ENCODE measurements around the gene BUD13.
"Not testable (repeated sequence)": the region's sequence is repeated elsewhere in the genome, so short reads cannot be mapped to it uniquely, and the experiment has no call there.

Gene BUD13

GRCh38 chr11:116808262-116809175 is 35.7 kb upstream of the BUD13 start:
- Histone ChIP-seq H3K4me1 (ENCODE audit: control insufficient read depth, insufficient read depth, low read length) (no peaks in the 10 kb centered on the region), H3K36me3 (ENCODE audit: control insufficient read depth, insufficient read depth, low read length) (no peaks in the 10 kb centered on the region), H3K27me3 (ENCODE audit: control insufficient read depth, insufficient read depth, low read length) (no peaks in the 10 kb centered on the region; the same call in 1 of the 2 replicates), H3K9me3 (ENCODE audit: control insufficient read depth, insufficient read depth, low read depth, low read length) (no peaks in the 10 kb centered on the region), H3K9ac (ENCODE audit: low read length) (no peak overlapping the region), H3K4me3 (ENCODE audit: low read depth, low read length) (no peak overlapping the region), H3K27ac (ENCODE audit: low read depth, low read length) (no peak overlapping the region)

GRCh38 chr11:116807601-116808261 is 34.9 kb upstream of the BUD13 start:
- Histone ChIP-seq H3K36me3 (ENCODE audit: control insufficient read depth, insufficient read depth, low read length) (no peaks in the 10 kb centered on the region), H3K9me3 (ENCODE audit: control insufficient read depth, insufficient read depth, low read depth, low read length) (no peaks in the 10 kb centered on the region), H3K4me3 (ENCODE audit: low read depth, low read length) (no peak overlapping the region), H3K9ac (ENCODE audit: low read length) (no peak overlapping the region), H3K27me3 (ENCODE audit: control insufficient read depth, insufficient read depth, low read length) (no peaks in the 10 kb centered on the region; the same call in 1 of the 2 replicates), H3K27ac (ENCODE audit: low read depth, low read length) (no peak overlapping the region), H3K4me1 (ENCODE audit: control insufficient read depth, insufficient read depth, low read length) (no peaks in the 10 kb centered on the region)

- H3K9me3 ChIP-seq (ENCODE audit: control insufficient read depth, insufficient read depth, low read depth, low read length), result no peaks in the 10 kb centered on the region
- H3K4me1 ChIP-seq (ENCODE audit: control insufficient read depth, insufficient read depth, low read length), result no peaks in the 10 kb centered on the region
- H3K4me3 ChIP-seq (ENCODE audit: low read depth, low read length), result no peak overlapping the region
- H3K36me3 ChIP-seq (ENCODE audit: control insufficient read depth, insufficient read depth, low read length), result no peaks in the 10 kb centered on the region
- H3K27ac ChIP-seq (ENCODE audit: low read depth, low read length), result no peak overlapping the region
- H3K27me3 ChIP-seq (ENCODE audit: control insufficient read depth, insufficient read depth, low read length), result no peaks in the 10 kb centered on the region; the same call in 1 of the 2 replicates
- H3K9ac ChIP-seq (ENCODE audit: low read length), result no peak overlapping the region
These were observed 31.2 kb upstream of the BUD13 start for GRCh38 chr11:116804001-116804400.

- not testable (repeated sequence) for H3K36me3 ChIP-seq (ENCODE audit: control insufficient read depth, insufficient read depth, low read length); H3K27me3 ChIP-seq (ENCODE audit: control insufficient read depth, insufficient read depth, low read length); H3K4me1 ChIP-seq (ENCODE audit: control insufficient read depth, insufficient read depth, low read length); H3K9me3 ChIP-seq (ENCODE audit: control insufficient read depth, insufficient read depth, low read depth, low read length); H3K4me3 ChIP-seq (ENCODE audit: low read depth, low read length); H3K9ac ChIP-seq (ENCODE audit: low read length); H3K27ac ChIP-seq (ENCODE audit: low read depth, low read length)
These were observed 28.9 kb upstream of the BUD13 start for GRCh38 chr11:116801662-116802061.

- Histone ChIP-seq H3K9me3 (ENCODE audit: control insufficient read depth, insufficient read depth, low read depth, low read length) (no peaks in the 10 kb centered on the region), H3K36me3 (ENCODE audit: control insufficient read depth, insufficient read depth, low read length) (no peaks in the 10 kb centered on the region), H3K27me3 (ENCODE audit: control insufficient read depth, insufficient read depth, low read length) (no peaks in the 10 kb centered on the region; the same call in 1 of the 2 replicates), H3K27ac (ENCODE audit: low read depth, low read length) (no peak overlapping the region), H3K9ac (ENCODE audit: low read length) (no peak overlapping the region), H3K4me1 (ENCODE audit: control insufficient read depth, insufficient read depth, low read length) (no peaks in the 10 kb centered on the region), H3K4me3 (ENCODE audit: low read depth, low read length) (no peak overlapping the region)
These were observed 27.8 kb upstream of the BUD13 start for GRCh38 chr11:116800610-116801009.

- Histone ChIP-seq H3K9me3 (ENCODE audit: control insufficient read depth, insufficient read depth, low read depth, low read length) (no peaks in the 10 kb centered on the region), H3K27me3 (ENCODE audit: control insufficient read depth, insufficient read depth, low read length) (no peaks in the 10 kb centered on the region; the same call in 1 of the 2 replicates), H3K4me3 (ENCODE audit: low read depth, low read length) (no peak overlapping the region), H3K36me3 (ENCODE audit: control insufficient read depth, insufficient read depth, low read length) (no peaks in the 10 kb centered on the region), H3K27ac (ENCODE audit: low read depth, low read length) (no peak overlapping the region), H3K4me1 (ENCODE audit: control insufficient read depth, insufficient read depth, low read length) (no peaks in the 10 kb centered on the region), H3K9ac (ENCODE audit: low read length) (no peak overlapping the region)
These were observed 25.6 kb upstream of the BUD13 start for GRCh38 chr11:116798368-116798767.

- Histone ChIP-seq H3K4me1 (ENCODE audit: control insufficient read depth, insufficient read depth, low read length) (no peaks in the 10 kb centered on the region), H3K9me3 (ENCODE audit: control insufficient read depth, insufficient read depth, low read depth, low read length) (no peaks in the 10 kb centered on the region), H3K4me3 (ENCODE audit: low read depth, low read length) (no peak overlapping the region), H3K27ac (ENCODE audit: low read depth, low read length) (no peak overlapping the region), H3K9ac (ENCODE audit: low read length) (no peak overlapping the region), H3K36me3 (ENCODE audit: control insufficient read depth, insufficient read depth, low read length) (no peaks in the 10 kb centered on the region), H3K27me3 (ENCODE audit: control insufficient read depth, insufficient read depth, low read length) (no peaks in the 10 kb centered on the region)
These were observed 25.0 kb upstream of the BUD13 start for GRCh38 chr11:116797816-116798215.

GRCh38 chr11:116796548-116796947 is 23.8 kb upstream of the BUD13 start:
- Histone ChIP-seq H3K36me3 (ENCODE audit: control insufficient read depth, insufficient read depth, low read length) (no peaks in the 10 kb centered on the region), H3K9ac (ENCODE audit: low read length) (no peak overlapping the region), H3K27ac (ENCODE audit: low read depth, low read length) (no peak overlapping the region), H3K9me3 (ENCODE audit: control insufficient read depth, insufficient read depth, low read depth, low read length) (no peaks in the 10 kb centered on the region), H3K4me1 (ENCODE audit: control insufficient read depth, insufficient read depth, low read length) (peaks cover 2% of the 10 kb centered on the region; the same call in 1 of the 2 replicates), H3K4me3 (ENCODE audit: low read depth, low read length) (no peak overlapping the region), H3K27me3 (ENCODE audit: control insufficient read depth, insufficient read depth, low read length) (0 out of 2 replicates have a peak, but pooled peaks cover 3% of the 10 kb centered on the region)

- Histone ChIP-seq H3K4me1 (ENCODE audit: control insufficient read depth, insufficient read depth, low read length) (peaks cover 5% of the 10 kb centered on the region; the same call in 1 of the 2 replicates), H3K36me3 (ENCODE audit: control insufficient read depth, insufficient read depth, low read length) (no peaks in the 10 kb centered on the region), H3K27ac (ENCODE audit: low read depth, low read length) (no peak overlapping the region), H3K4me3 (ENCODE audit: low read depth, low read length) (no peak overlapping the region), H3K9ac (ENCODE audit: low read length) (no peak overlapping the region), H3K9me3 (ENCODE audit: control insufficient read depth, insufficient read depth, low read depth, low read length) (no peaks in the 10 kb centered on the region), H3K27me3 (ENCODE audit: control insufficient read depth, insufficient read depth, low read length) (peaks cover 17% of the 10 kb centered on the region)
These were observed 22.1 kb upstream of the BUD13 start for GRCh38 chr11:116794851-116795250.

GRCh38 chr11:116793772-116794097 is 20.9 kb upstream of the BUD13 start:
- H3K36me3 ChIP-seq (ENCODE audit: control insufficient read depth, insufficient read depth, low read length), result no peaks in the 10 kb centered on the region
- no peaks in the 10 kb centered on the region for H3K9me3 ChIP-seq (ENCODE audit: control insufficient read depth, insufficient read depth, low read depth, low read length)
- H3K9ac ChIP-seq (ENCODE audit: low read length), result no peak overlapping the region
- no peak overlapping the region for H3K4me3 ChIP-seq (ENCODE audit: low read depth, low read length)
- H3K4me1 ChIP-seq (ENCODE audit: control insufficient read depth, insufficient read depth, low read length), result peaks cover 5% of the 10 kb centered on the region; the same call in 1 of the 2 replicates
- no peak overlapping the region for H3K27ac ChIP-seq (ENCODE audit: low read depth, low read length)
- peaks cover 28% of the 10 kb centered on the region for H3K27me3 ChIP-seq (ENCODE audit: control insufficient read depth, insufficient read depth, low read length)
